G401.6 (cell line): ENCODE measurements around the gene B3GNT4.
A peak's percentile ranks its signal among the peaks of the same experiment; 100 is the strongest.
"Not testable (repeated sequence)": the region's sequence is repeated elsewhere in the genome, so short reads cannot be mapped to it uniquely, and the experiment has no call there.

Experiments
- FAIRE-seq: peaks from 2 replicates; lab custom pipeline; 2012; peaks lifted over from hg19 to GRCh38; lab: Jason Lieb, UNC

B3GNT4 gene

GRCh38 chr12:122225683-122226365, 22.3 kb downstream of the B3GNT4 start, which contains the start of gene DIABLO:
TSS of gene DIABLO (minus strand) at chr12:122226052. CDS start at chr12:122226014, 38 bp downstream.
- peak; percentile 99 for FAIRE-seq

GRCh38 chr12:122226366-122227125, 23.0 kb downstream of the B3GNT4 start:
- FAIRE-seq, result no peak

- FAIRE-seq, result no peak
These were observed 23.8 kb downstream of the B3GNT4 start for GRCh38 chr12:122227341-122227740.

GRCh38 chr12:122228092-122228491, 24.6 kb downstream of the B3GNT4 start:
- no peak for FAIRE-seq

- no peak for FAIRE-seq
These were observed 27.3 kb downstream of the B3GNT4 start for GRCh38 chr12:122230798-122231197.

GRCh38 chr12:122232691-122233090, 29.2 kb downstream of the B3GNT4 start:
- no peak for FAIRE-seq

GRCh38 chr12:122235741-122236140, 32.2 kb downstream of the B3GNT4 start:
- FAIRE-seq, result no peak

GRCh38 chr12:122238861-122239260, 35.4 kb downstream of the B3GNT4 start:
- no peak for FAIRE-seq

- FAIRE-seq, result no peak
These were observed 40.5 kb downstream of the B3GNT4 start for GRCh38 chr12:122243965-122244364.

GRCh38 chr12:122244565-122245371, 41.3 kb downstream of the B3GNT4 start:
- no peak for FAIRE-seq

GRCh38 chr12:122245553-122245952, 42.0 kb downstream of the B3GNT4 start:
- FAIRE-seq, result no peak

- FAIRE-seq, result no peak
These were observed 46.5 kb downstream of the B3GNT4 start for GRCh38 chr12:122250047-122250446.

GRCh38 chr12:122250536-122250935, 47.0 kb downstream of the B3GNT4 start:
- FAIRE-seq, result no peak

- FAIRE-seq, result not testable (repeated sequence)
These were observed 55.0 kb downstream of the B3GNT4 start for GRCh38 chr12:122258462-122258861.
